ENCODE data around the gene CST9L.

Gene CST9L

DNA sequence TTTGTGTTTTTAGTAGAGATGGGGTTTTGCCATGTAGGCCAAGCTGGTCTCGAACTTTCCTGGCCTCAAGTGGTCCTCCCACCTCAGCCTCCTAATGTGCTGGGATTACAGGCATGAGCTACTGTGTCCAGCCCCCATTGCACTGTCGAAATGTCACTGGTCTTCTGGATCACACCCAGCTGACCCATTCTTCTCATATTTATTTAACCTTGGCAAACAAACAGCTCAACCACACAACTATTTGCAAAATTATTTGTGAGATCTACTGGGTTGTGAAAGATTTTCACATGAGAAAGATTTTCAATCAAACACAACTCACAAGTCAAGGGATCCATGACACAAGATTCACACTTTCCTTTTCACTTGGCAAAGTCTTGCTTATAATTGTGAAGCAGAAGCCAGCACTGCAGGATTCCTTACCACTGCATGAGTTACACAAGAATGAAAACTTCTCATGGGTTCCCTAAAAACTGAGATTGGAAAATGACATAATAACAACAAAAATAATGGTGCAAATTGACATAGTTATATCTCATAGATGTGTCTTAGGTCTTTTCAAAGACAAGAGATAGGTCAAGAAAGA is 2.0 kb upstream of the CST9L start:
- TF ChIP-seq, protein P1, sequence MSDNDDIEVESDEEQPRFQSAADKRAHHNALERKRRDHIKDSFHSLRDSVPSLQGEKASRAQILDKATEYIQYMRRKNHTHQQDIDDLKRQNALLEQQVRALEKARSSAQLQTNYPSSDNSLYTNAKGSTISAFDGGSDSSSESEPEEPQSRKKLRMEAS (IDR thresholded peaks at IDR 0.05; ENCODE audit: low read depth, low read length), result no peak
- TF ChIP-seq POLR2A (IDR thresholded peaks at IDR 0.05; ENCODE audit: extremely low read depth, insufficient read length) (no peak), MYC (IDR thresholded peaks at IDR 0.05; ENCODE audit: low read depth, low read length) (no peak)
- TF ChIP-seq, protein P2, sequence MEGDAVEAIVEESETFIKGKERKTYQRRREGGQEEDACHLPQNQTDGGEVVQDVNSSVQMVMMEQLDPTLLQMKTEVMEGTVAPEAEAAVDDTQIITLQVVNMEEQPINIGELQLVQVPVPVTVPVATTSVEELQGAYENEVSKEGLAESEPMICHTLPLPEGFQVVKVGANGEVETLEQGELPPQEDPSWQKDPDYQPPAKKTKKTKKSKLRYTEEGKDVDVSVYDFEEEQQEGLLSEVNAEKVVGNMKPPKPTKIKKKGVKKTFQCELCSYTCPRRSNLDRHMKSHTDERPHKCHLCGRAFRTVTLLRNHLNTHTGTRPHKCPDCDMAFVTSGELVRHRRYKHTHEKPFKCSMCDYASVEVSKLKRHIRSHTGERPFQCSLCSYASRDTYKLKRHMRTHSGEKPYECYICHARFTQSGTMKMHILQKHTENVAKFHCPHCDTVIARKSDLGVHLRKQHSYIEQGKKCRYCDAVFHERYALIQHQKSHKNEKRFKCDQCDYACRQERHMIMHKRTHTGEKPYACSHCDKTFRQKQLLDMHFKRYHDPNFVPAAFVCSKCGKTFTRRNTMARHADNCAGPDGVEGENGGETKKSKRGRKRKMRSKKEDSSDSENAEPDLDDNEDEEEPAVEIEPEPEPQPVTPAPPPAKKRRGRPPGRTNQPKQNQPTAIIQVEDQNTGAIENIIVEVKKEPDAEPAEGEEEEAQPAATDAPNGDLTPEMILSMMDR (IDR thresholded peaks at IDR 0.05; ENCODE audit: low read depth, low read length), result no peak
- H3K4me3 ChIP-seq (ENCODE audit: low read depth, low read length), result no peak overlapping the region
- no peak for DNase-seq (ENCODE audit: low read depth)

DNA sequence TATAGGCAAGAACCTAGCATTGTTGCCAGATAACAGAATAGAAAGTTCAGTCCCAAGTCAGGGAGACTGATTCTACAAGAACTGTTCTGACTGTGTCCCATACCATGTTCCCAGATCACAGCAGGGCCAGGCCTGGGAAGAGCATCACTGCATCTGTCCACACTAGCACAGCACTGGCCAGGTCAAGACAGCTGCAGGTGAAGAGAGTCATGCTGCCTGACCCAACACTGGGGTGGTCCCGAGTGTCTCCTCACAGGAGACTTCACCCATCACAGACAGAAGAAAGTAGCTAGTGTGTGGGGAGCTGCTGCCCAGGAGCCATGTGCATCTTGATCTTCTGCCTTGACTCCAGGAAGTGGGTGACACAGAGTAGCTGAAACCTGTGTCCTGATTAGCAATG is 1.3 kb upstream of the CST9L start:
- no peak for DNase-seq (ENCODE audit: low read depth)
- H3K4me3 ChIP-seq (ENCODE audit: low read depth, low read length), result no peak overlapping the region
- TF ChIP-seq POLR2A (IDR thresholded peaks at IDR 0.05; ENCODE audit: extremely low read depth, insufficient read length), result no peak
- no peak for TF ChIP-seq MYC (IDR thresholded peaks at IDR 0.05; ENCODE audit: low read depth, low read length)
- TF ChIP-seq, protein P1 (IDR thresholded peaks at IDR 0.05; ENCODE audit: low read depth, low read length), result no peak
- TF ChIP-seq, protein P2 (IDR thresholded peaks at IDR 0.05; ENCODE audit: low read depth, low read length), result no peak

DNA sequence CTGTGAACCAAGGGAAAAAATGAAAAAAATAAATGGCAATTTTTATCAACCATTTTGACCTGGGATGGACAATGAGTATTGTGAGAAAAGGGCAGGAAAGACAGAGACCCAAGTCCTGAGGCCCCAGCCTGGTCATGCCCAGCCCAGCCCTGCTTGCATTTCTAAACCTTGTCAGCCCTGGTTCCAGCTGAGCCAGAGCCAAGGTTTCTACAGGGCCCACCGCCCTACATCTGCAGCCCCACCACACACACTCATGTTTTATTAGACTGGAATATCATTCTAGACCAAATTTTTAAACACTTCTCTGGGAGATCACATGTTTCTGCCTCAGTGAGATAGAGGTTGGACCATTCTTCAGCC is 667 bp upstream of the CST9L start:
- TF ChIP-seq, protein P2 (IDR thresholded peaks at IDR 0.05; ENCODE audit: low read depth, low read length), result no peak
- no peak for TF ChIP-seq POLR2A (IDR thresholded peaks at IDR 0.05; ENCODE audit: extremely low read depth, insufficient read length)
- no peak for TF ChIP-seq MYC (IDR thresholded peaks at IDR 0.05; ENCODE audit: low read depth, low read length)
- TF ChIP-seq, protein P1 (IDR thresholded peaks at IDR 0.05; ENCODE audit: low read depth, low read length), result no peak
- DNase-seq (ENCODE audit: low read depth), result no peak
- H3K4me3 ChIP-seq (ENCODE audit: low read depth, low read length), result no peak overlapping the region

DNA sequence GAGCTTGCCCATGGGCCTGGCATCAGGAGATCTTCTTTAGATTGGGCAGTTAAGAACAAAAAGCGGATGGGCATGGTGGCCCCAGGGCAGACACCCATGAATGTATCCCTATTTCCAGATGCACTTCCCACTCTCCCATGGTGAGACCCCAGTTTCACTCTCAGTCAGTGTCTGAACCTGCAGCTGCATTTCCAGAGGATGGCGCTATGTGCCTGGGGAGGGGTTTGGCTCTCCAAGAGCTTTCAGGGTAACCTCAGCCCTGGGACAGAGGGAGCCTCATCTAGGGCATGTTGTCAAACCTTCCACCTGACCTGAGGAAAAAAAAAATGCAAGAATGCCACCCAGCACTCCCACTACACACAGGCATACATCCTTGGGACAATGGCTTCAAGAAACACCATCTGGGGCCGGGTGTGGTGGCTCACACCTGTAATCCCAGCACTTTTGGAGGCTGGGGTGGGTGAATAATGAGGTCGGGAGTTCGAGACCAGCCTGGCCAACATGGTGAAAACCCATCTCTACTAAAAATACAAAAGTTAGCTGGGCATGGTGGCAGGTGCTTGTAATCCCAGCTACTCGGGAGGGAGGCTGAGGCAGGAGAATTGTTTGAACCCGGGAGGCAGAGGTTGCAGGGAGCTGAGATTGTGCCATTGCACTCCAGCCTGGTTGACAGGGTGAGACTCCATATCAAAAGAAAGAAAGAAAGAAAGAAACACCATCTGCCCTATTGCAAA is 1.9 kb downstream of the CST9L start:
- no peak for DNase-seq (ENCODE audit: low read depth)
- H3K4me3 ChIP-seq (ENCODE audit: low read depth, low read length), result no peak overlapping the region
- TF ChIP-seq, protein P1 (IDR thresholded peaks at IDR 0.05; ENCODE audit: low read depth, low read length), result no peak
- TF ChIP-seq POLR2A (IDR thresholded peaks at IDR 0.05; ENCODE audit: extremely low read depth, insufficient read length) (no peak), MYC (IDR thresholded peaks at IDR 0.05; ENCODE audit: low read depth, low read length) (no peak)
- TF ChIP-seq, protein P2 (IDR thresholded peaks at IDR 0.05; ENCODE audit: low read depth, low read length), result no peak

DNA sequence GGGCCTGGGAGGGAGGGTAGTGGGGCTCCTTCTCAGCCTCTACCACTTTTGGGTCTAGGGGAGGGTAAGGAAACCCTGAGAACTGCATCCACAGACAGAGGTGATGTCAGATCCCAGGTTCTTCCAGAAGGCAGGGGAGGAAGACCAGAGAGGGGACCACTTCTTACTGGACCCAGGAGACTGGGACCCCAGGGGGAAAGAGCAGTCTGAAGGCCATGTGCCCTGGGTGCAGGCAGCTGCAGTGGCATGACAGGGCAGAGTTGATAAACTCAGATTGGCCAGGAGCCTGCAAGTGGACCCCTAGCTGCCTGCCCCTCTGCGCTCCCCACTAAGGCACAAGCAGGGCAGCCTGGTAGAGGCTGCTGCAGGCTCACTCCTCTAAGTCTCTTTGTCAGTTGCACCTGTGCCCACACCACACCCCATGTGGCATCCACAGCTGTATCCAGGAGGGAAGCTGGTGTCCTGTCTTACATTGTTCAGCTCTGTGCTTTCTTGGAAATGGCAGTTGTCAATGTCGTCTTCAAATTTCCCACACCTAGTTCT is 2.7 kb downstream of the CST9L start:
- no peak for DNase-seq (ENCODE audit: low read depth)
- no peak for TF ChIP-seq MYC (IDR thresholded peaks at IDR 0.05; ENCODE audit: low read depth, low read length)
- TF ChIP-seq, protein P1 (IDR thresholded peaks at IDR 0.05; ENCODE audit: low read depth, low read length), result no peak

DNA sequence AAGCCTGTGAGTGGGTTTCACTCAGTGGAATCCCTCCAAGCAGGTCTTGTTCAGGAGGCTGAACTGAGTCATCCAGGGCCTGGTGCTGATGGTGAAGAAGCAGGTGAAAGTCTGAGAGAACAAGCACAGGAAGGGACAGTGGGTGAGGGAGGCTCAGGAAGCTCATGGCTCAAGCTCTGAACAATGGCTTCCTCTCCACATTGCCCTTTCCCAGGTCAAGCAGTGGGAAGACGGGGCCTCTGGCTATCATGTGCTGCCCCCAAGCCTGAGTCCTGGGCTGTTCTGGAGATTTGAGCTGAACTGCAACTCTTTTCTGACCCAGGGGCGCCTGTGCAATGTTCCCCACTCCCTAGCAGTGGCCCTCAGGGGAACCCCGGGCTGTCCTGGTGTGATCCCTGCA is 3.4 kb downstream of the CST9L start:
- no peak overlapping the region for H3K4me3 ChIP-seq (ENCODE audit: low read depth, low read length)
- DNase-seq (ENCODE audit: low read depth), result no peak
- TF ChIP-seq, protein P1 (IDR thresholded peaks at IDR 0.05; ENCODE audit: low read depth, low read length), result no peak
- no peak for TF ChIP-seq POLR2A (IDR thresholded peaks at IDR 0.05; ENCODE audit: extremely low read depth, insufficient read length)
- TF ChIP-seq MYC (IDR thresholded peaks at IDR 0.05; ENCODE audit: low read depth, low read length), result no peak
- TF ChIP-seq, protein P2 (IDR thresholded peaks at IDR 0.05; ENCODE audit: low read depth, low read length), result no peak

More for the DNA sequence above, 2.7 kb downstream of the CST9L start:
- H3K4me3 ChIP-seq (ENCODE audit: low read depth, low read length), result no peak overlapping the region
